Measurements from ENCODE around the gene EAF2. TPM values are rescaled to one million over a fixed set of nuclear protein-coding genes. Genes with fewer than 3 reads are reported as not detected.

EAF2 gene
- total RNA-seq, 1 donor = 1.4 TPM

DNA sequence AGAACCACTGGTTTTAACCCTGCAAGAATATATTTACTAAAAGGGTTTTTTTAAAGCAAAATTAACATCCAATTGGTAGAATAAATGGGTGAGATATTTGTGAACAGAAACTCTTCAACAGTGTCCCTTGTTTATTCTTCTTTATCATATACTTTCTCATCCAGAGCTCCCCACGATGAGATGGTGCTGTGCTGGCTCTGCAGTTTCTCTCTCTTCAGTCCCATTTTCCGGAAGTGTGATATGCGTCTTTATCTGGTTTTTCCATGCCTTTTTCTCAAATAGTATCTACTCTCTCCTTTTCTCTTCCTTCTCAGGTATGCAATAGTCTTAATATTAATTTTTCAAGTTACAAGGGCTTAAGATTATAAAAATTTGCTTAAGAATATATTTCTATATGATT, 1.5 kb downstream of the EAF2 start:
- Histone ChIP-seq H3K27me3 (ENCODE audit: insufficient read depth, low read length) (peaks cover 3% of the 10 kb centered on the region), H3K9me3 (ENCODE audit: low read depth, low read length) (no peaks in the 10 kb centered on the region), H3K79me2 (ENCODE audit: insufficient read depth, low read length) (peaks cover 24% of the 10 kb centered on the region), H4K20me1 (ENCODE audit: insufficient read depth, low read length) (no peaks in the 10 kb centered on the region), H3K4me2 (ENCODE audit: insufficient read depth, low read length) (no peak overlapping the region), H3K4me3 (ENCODE audit: insufficient read depth, low read length) (no peak overlapping the region), H3K4me1 (ENCODE audit: insufficient read depth, low read length) (peaks cover 8% of the 10 kb centered on the region), H3K27ac (ENCODE audit: low read depth, low read length) (no peak overlapping the region), H3K36me3 (ENCODE audit: insufficient read depth, low read length) (peaks cover 9% of the 10 kb centered on the region), H2AFZ (ENCODE audit: low read length) (no peak overlapping the region)
- no peak for DNase-seq (ENCODE audit: insufficient read length, low spot score, missing footprints)
- TF ChIP-seq, protein P1, sequence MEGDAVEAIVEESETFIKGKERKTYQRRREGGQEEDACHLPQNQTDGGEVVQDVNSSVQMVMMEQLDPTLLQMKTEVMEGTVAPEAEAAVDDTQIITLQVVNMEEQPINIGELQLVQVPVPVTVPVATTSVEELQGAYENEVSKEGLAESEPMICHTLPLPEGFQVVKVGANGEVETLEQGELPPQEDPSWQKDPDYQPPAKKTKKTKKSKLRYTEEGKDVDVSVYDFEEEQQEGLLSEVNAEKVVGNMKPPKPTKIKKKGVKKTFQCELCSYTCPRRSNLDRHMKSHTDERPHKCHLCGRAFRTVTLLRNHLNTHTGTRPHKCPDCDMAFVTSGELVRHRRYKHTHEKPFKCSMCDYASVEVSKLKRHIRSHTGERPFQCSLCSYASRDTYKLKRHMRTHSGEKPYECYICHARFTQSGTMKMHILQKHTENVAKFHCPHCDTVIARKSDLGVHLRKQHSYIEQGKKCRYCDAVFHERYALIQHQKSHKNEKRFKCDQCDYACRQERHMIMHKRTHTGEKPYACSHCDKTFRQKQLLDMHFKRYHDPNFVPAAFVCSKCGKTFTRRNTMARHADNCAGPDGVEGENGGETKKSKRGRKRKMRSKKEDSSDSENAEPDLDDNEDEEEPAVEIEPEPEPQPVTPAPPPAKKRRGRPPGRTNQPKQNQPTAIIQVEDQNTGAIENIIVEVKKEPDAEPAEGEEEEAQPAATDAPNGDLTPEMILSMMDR (IDR thresholded peaks at IDR 0.05; ENCODE audit: extremely low read depth, low read depth, low read length) = no peak

DNA sequence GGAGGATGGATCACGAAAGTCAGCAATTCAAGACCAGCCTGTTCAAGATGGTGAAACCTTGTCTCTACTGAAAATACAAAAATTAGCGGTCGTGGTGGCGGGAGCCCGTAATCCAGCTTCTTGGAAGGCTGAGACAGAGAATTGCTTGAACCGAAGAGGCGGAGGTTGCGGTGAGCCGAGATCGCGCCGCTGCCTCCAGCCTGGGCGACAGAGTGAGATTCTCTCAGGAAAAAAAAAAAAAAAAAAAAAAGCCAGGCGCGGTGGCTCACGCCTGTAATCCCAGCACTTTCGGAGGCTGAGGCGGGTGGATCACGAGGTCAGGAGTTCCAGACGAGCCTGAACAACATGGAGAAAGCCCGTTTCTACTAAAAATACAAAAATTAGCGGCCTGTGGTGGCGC, 5.0 kb downstream of the EAF2 start:
- H3K27ac ChIP-seq (ENCODE audit: low read depth, low read length) = no peak overlapping the region
- H3K4me2 ChIP-seq (ENCODE audit: insufficient read depth, low read length) = no peak overlapping the region
- H4K20me1 ChIP-seq (ENCODE audit: insufficient read depth, low read length) = no peaks in the 10 kb centered on the region
- no peaks in the 10 kb centered on the region for H3K79me2 ChIP-seq (ENCODE audit: insufficient read depth, low read length)
- H3K27me3 ChIP-seq (ENCODE audit: insufficient read depth, low read length) = peaks cover 3% of the 10 kb centered on the region
- peaks cover 4% of the 10 kb centered on the region for H3K4me1 ChIP-seq (ENCODE audit: insufficient read depth, low read length)
- no peak overlapping the region for H2AFZ ChIP-seq (ENCODE audit: low read length)
- DNase-seq (ENCODE audit: insufficient read length, low spot score, missing footprints) = no peak
- H3K4me3 ChIP-seq (ENCODE audit: insufficient read depth, low read length) = no peak overlapping the region
- H3K9me3 ChIP-seq (ENCODE audit: low read depth, low read length) = no peaks in the 10 kb centered on the region
- TF ChIP-seq, protein P1 (IDR thresholded peaks at IDR 0.05; ENCODE audit: extremely low read depth, low read depth, low read length) = no peak
- H3K36me3 ChIP-seq (ENCODE audit: insufficient read depth, low read length) = no peaks in the 10 kb centered on the region

DNA sequence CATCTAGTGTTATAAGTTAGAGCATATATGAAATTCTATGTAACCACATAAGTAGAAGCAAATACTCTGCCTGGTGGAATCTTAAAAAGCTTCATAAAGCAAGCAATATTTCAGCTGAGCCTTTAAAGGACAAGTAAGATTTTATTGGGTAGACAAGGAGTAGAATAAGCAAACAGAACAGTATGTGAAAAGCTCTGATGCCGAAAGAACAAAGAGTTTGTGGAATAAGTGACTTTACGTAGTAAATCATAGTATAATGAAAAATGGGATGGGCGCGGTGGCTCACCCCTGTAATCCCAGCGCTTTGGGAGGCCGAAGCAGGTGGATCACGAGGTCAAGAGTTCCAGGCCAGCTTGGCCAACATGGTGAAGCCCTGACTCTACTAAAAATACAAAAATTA, 9.9 kb downstream of the EAF2 start:
- Histone ChIP-seq H3K9me3 (ENCODE audit: low read depth, low read length) (no peaks in the 10 kb centered on the region), H2AFZ (ENCODE audit: low read length) (no peak overlapping the region), H3K4me2 (ENCODE audit: insufficient read depth, low read length) (no peak overlapping the region), H3K79me2 (ENCODE audit: insufficient read depth, low read length) (no peaks in the 10 kb centered on the region), H4K20me1 (ENCODE audit: insufficient read depth, low read length) (no peaks in the 10 kb centered on the region), H3K4me3 (ENCODE audit: insufficient read depth, low read length) (no peak overlapping the region), H3K27ac (ENCODE audit: low read depth, low read length) (no peak overlapping the region), H3K27me3 (ENCODE audit: insufficient read depth, low read length) (no peaks in the 10 kb centered on the region), H3K4me1 (ENCODE audit: insufficient read depth, low read length) (no peaks in the 10 kb centered on the region), H3K36me3 (ENCODE audit: insufficient read depth, low read length) (no peaks in the 10 kb centered on the region)
- TF ChIP-seq, protein P1 (IDR thresholded peaks at IDR 0.05; ENCODE audit: extremely low read depth, low read depth, low read length) = no peak
- no peak for DNase-seq (ENCODE audit: insufficient read length, low spot score, missing footprints)

DNA sequence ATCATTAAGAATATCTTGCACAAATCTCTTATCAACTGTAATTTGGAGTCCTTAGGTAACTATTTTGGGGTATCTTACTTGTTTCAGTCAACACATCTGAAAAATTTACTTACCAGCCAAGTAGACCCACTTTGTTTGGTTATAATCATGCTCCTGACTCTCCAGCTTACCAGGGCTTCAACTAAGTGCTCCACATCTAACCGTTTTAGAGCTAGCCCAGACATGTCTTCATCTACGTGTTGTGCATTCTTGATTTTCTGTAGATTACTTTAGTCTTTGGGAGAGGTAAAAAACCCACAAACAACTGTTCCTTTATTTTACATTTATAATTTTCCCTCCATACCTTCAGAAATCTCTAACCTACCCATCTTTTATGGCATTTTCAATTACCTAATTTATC, 17.2 kb downstream of the EAF2 start:
- Histone ChIP-seq H3K4me2 (ENCODE audit: insufficient read depth, low read length) (no peak overlapping the region), H3K9me3 (ENCODE audit: low read depth, low read length) (no peaks in the 10 kb centered on the region), H3K27ac (ENCODE audit: low read depth, low read length) (no peak overlapping the region), H4K20me1 (ENCODE audit: insufficient read depth, low read length) (no peaks in the 10 kb centered on the region), H3K36me3 (ENCODE audit: insufficient read depth, low read length) (no peaks in the 10 kb centered on the region), H3K27me3 (ENCODE audit: insufficient read depth, low read length) (no peaks in the 10 kb centered on the region), H3K4me3 (ENCODE audit: insufficient read depth, low read length) (no peak overlapping the region), H2AFZ (ENCODE audit: low read length) (no peak overlapping the region), H3K4me1 (ENCODE audit: insufficient read depth, low read length) (no peaks in the 10 kb centered on the region), H3K79me2 (ENCODE audit: insufficient read depth, low read length) (no peaks in the 10 kb centered on the region)
- no peak for DNase-seq (ENCODE audit: insufficient read length, low spot score, missing footprints)
- TF ChIP-seq, protein P1 (IDR thresholded peaks at IDR 0.05; ENCODE audit: extremely low read depth, low read depth, low read length) = no peak
